CD4-positive, alpha-beta T cell treated with Interleukin-15 for 4 hours (primary cell): Measurements from ENCODE around the gene JAZF1.
"Not testable (repeated sequence)": the region's sequence is repeated elsewhere in the genome, so short reads cannot be mapped to it uniquely, and the experiment has no call there.

Experiments
- DNase-seq: peaks from one replicate; pipeline ENCODE4 v3.0.0-alpha.2; 2020; ENCODE audit warnings: low spot score

The JAZF1 gene

DNA sequence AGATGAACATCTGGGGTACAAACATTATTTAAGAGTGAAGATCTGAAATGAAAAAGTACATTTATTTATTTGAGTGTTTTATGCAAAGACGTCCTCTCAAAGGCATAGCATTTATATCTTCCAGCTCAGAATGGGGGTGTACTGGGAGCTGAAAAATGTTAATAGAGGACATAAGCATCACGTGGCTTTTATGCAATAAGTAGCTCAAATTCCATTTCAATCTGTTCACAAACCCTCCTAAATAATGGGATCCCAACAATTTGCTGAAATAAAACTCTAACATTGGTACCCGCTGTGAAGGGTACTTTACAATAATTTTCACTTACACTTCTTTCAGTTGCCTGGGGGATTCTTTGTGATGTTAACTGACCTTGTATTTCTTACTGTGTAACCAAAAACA lies 268.7 kb downstream of the JAZF1 start:
- no peak for DNase-seq

DNA sequence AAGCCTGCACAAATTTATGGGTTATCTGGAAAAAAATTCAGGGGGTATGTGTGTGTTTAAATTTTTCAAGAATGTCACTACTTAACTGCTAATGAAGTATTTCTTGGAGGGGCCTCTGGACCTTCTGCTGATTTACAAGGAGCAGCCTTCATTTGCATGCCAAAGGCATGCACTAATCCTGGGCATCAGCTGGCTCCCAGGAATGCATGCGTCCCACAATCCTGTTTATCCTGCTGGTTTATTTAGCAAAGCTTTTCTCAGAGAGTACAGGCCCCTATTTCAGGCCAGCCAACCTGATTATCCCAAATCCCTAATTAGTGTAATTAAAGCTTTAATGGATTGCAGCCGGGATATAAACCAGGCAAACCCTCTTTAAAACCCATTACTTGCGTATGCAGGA lies 270.3 kb downstream of the JAZF1 start:
- no peak for DNase-seq

DNA sequence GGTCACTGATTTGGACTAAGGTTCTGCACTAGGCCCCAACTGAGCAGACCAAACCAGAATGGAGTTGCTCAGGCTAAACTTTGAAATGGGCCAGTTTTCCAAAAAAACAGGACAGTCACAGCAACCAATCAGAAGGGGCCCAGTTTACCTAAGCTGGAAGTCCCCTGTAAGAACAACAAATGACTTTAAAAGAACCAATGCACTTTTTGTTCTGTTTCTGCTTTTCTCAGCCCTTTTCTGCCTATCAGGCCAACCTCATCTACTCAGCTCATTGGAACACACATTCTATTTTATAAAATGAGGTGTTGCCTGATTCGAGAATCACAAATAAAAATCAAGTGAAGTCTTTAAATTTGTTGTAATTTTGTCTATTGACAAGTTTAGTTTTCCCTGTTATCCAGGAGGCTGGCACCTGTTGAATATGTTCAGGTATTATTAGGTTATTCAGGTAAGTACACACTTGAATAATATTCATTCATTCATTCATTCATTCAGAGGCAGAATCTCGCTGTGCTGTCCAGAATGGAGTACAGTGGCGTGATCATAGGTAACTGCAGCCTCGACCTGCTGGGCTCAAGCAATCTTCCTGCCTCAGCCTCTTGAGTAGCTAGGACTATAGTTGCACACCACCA lies 271.9 kb downstream of the JAZF1 start:
- no peak for DNase-seq

DNA sequence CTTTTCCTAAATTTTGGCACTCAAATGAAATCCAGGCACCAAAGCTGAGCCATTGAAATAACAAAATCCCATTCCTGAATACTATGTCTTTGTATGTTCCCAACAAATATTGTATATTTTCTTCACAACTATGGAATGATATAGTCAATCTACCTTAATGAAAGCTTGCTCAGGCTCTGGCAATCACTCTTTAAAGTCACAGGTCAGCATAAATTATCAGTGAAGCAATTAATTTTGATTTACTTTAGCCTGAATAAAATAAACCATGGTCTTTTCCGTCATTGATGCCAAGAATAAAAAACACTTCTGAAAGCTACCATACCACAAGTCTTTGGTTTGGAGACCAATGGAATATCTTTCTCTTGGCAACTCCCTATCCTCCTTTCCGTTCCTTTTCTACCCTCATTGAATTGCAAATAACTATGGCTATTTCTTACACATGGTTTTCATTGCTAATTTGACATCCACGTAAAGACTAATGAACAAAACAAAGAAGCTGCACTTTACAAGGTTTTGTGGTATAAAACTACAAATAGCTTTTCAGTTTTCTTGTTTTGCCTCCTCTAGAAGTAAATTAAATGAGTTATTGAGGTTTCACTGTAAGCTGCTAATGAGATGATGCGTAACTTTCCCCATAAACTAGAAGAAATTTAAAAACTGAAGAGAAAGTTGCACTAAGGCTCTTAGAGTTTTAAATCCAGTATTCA lies 274.1 kb downstream of the JAZF1 start:
- DNase-seq: no peak

DNA sequence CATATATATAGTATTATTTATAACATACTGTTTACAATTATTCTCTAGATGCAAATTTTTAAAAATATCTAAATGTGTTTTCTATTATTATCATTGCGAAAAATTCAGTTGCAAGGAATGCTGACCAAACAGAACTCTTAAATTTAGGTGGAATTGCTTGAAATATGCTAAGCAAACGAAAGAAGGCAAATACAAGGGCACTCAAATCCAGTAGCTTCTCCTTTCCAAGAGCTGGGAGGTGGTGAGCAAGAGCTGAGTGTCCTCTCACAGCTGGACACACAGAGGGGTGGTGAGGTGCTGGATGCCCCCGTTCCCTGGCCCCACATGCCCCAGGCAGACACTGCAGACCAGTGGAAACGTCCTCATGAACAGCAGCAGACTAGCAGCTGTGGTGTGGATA lies 274.6 kb downstream of the JAZF1 start:
- no peak for DNase-seq

DNA sequence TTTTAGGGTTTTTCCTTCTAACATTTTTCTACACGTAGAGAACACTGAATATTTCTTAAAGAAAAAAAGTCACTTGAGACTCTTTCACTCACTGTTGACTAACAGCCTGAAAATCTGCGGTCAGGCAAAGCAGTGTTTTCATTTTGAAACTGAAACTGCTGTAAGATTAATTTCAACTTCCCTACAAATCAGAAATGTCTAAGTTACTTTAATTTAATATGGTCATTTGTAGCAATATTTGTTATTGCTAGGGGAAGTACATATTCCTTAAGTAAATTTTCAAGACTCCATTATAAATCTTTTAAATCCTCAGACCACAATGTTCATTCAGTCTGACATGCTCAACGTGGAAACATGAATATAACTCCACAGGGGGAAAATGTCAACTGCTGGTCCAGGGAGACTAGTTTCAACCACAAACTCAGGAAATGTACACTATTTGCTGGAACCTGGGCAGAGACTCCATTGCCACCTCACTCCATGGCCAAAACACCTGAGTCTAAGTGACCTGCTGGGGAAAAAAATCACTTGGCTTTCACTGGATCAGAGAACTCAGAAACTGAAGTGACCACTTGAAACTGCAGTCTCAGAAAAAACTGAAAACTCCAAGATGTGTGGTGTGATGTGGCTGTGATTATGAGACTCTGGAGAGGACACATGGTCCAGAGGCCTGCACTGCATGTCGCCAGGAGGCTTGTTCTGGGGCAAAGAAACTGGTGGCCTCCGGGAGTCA lies 279.4 kb downstream of the JAZF1 start:
- DNase-seq: peak; percentile 51

DNA sequence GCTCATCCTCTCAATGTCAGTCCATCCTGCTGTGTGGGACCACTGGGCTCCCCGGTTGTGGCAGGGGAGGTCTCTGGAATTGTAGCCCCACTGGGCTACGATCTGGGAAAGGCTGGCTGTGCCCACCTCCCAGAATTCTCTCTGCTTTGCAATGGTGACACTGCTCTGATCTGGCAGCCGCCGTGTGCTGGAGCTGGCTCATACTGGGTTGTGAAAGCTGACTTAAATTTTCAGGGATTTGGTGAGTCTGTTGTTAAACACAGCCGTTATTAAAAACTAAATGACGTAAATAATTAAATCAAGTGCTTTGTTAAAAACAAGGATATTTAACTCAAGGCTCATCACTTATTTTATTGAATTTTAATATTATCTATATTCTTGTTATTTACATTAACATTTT lies 280.6 kb downstream of the JAZF1 start:
- DNase-seq: no peak

DNA sequence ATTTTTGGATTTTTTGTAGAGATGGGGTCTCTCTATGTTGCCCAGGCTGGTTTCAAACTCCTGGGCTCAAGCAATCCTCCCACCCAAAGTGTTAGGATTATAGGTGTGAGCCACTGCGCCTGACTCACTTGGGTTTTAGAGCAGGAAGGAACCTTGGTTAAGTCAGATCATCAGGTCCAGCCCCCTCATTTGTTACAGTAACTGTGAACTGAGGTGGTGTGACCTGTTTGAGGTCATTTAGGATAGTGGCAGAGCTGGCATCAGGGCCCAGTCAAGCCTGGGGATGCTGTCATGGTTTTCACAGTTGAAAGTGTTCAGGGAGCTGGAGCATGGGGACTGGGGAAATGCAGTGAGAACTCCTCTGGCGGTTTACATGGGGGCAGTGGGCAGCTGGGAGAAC lies 281.0 kb downstream of the JAZF1 start:
- peak; percentile 14 for DNase-seq

DNA sequence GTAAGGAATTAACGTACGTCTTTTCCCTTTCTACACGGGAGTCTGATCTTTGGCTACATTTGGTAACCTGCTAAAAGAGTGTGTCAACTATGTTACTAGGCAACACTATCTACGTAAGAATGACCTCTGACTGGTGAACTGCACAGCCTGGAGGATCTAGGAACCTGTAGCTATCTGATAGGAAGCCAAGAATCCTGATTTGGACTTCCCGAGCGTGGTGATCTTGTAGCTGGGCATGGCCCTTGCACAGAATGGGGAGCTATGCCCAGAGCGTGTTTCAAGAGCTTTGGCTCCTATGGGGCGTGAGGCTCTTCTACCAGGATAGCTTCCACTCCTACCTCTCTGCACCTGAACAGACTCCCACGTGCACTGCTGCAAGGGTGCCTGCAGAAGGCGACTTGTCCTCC lies 283.2 kb downstream of the JAZF1 start:
- no peak for DNase-seq

DNA sequence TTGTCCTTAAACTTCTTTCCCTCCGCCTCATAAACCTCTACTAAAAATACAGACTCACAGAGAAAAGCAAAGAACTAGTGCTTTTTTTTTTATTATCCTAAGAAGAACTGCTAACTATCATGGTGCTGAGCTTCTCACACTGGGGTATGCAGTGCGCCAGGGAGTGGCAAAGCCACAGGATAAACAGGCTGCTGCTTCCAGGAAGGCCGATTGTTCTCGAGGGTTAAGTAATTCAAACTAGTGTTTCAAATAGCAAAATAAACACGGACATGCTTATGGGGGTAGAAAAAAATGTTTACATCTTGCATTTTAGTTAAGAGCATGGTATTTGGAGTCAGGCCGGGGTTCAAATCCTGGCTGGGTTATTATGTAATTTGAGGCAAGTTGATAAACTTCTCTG lies 283.6 kb downstream of the JAZF1 start:
- no peak for DNase-seq

DNA sequence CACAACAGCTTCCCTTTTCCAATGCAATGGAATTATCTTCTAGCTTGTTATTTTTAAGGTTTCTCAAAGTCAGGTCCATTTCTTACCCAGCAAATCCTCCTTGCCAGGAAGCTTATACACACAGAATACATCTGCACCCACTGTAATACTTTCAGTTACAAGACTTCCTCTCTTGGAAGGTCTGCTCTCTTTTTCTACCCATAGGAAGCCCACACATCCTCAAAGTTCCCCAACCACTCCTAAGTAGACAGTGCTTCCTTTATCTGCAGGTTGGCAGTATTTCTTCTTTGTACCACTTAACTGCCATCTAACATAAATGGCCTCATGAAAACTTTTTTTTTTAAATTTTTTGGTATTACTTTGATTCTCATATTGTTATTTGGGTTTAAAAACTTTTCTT lies 285.0 kb downstream of the JAZF1 start:
- DNase-seq: no peak

DNA sequence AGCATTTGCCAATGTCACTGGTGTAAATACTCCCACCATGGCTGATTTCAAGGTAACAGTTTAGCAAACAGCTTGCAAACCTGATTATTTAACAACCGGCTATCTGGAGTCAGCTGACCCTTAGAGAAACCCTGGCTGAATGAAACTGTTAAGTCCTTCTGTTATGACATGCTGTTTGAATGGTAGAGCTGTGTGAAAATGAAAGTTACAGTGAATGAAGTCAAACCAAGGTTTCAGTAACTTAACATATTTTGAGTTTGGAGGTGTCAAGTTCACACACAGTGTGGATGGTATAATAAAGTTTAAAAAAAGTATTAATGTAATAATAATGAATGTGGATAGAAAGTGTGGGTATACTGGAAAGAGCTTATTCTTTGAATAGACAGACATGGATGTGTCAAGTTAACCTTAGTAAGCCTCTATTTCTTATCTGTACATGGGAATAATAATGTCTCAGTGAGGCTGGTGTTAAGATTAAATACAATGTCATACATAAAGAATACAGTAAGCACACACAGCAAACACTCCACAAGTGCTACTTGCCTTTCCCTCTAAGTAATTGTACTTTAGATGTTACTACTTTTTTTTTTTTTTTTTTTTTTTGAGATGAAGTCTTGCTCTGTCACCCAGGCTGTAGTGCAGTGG lies 290.3 kb downstream of the JAZF1 start:
- DNase-seq: no peak

DNA sequence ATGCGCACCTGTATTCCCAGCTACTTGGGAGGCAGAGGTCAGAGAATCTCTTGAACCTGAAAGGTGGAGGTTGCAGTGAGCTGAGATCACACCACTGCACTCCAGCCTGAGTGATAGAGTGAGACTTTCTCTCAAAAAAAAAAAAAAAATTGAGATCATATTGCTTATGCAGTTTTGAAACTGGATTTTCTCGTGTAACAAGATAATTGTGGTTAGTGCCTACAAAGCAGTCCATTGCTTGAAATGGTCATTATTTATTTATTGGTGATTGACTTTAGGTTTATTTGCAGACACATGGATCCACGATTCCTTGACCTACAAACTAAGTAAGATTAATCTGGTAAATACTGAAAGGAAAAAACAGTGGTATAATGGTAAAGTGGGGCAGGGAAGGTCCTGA lies 290.8 kb downstream of the JAZF1 start:
- no peak for DNase-seq

DNA sequence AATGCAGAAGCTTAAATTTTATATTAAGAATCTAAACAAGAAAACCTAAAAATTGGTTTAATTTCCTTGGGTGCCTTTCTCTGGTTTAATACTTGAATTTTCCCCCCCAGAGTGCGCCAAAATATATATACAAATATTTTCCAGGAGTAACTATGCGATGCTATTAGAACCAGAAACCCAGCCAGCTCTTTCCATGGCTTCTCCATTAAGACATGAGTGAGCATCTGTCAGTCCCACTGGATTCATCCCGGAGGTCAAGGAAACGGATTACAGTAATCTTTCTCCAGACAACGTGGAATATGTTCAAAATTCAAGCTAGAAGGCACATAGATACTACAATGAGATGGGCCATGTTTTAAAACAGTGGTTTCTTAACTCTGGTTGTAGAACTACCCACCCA lies 291.9 kb downstream of the JAZF1 start:
- no peak for DNase-seq

DNA sequence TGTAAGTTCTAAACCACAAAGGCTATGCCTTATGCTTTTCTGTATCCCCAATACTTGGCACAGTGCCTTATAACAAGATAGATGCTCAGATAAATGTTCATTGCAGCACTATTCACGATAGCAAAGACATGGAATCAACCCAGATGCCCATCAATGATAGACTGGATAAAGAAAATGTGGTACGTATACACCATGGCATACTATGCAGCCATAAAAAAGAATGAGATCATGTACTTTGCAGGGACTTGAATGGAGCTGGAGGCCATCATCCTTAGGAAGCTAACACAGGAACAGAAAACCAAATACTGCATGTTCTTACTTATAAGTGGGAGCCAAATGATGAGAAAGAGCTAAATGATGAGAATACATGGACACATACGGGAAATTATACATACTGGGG lies 293.9 kb downstream of the JAZF1 start:
- DNase-seq: not testable (repeated sequence)

DNA sequence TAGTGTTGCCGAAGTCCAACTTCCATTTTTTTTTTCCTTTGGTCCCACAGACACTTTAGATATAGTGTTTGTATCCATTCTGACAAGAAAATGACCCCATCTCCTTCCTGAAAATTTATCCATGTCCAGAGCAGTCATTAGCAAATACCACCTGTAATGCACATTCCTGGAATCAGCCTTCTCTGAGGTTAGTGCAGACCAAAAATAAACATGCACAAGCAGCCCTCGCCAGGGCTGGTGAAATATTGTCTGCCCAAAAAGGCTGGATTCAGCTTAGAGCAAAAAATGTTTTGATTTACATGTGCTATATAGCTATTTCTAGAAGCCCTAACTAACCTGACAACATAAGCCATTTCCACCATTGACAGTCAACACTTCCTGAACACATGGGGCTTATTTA lies 294.9 kb downstream of the JAZF1 start:
- DNase-seq: no peak

DNA sequence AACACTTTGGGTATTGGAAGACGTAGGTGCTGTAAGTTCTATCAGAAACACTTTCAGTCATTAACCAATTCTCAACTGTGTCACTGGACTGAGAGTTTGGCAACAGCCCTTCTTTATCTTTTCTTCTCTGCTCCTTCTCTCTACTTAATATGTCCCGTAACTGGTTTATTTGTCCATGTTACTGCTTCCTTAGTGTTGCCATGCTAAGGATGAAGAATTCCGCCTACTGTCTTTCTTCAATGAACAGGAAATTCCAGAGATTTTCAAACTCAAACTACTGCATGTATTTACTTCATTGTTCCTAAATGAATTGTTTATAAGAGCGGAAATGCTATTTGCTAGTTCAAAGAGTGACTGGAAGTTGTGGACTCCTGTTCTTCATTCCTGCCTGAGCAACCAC lies 296.9 kb downstream of the JAZF1 start:
- no peak for DNase-seq

DNA sequence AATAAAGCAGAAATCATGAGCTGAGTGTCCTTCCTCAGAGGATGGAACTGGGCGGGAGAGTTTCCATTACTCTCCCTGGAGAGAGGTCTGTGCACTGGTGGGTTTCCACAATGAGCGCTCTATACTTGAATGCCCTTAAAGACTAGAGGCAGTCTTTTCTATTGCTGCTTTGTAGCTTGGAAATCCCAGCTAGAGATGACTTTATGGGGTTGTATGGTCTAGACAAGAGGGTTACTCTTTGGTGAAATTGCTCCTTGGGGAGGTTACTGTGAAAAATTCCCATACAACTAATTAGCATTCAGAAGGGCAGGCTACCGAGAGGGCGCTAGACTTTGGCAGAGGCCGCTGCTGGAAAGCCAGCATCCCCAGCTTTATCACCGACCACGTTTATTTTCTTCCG lies 303.8 kb downstream of the JAZF1 start:
- no peak for DNase-seq

DNA sequence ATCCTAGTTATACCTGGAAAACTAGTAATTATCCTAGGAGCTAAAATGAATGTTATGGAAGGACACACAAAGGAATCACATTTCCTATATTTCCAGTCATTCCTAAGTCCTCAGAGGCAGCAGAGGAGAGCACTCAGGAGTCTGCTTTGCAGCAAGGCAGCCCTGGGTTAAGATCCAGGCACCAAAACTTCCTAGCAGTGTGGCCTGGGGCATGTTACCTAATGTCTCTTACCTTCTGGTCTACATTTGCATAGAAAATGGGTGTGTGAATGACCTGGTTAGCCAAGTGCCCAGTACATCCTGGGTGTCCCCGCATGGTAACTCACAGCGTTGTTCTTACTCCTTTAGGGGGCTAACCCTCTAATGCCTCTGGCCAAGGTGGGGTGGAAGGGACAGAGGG lies 304.8 kb downstream of the JAZF1 start:
- no peak for DNase-seq

DNA sequence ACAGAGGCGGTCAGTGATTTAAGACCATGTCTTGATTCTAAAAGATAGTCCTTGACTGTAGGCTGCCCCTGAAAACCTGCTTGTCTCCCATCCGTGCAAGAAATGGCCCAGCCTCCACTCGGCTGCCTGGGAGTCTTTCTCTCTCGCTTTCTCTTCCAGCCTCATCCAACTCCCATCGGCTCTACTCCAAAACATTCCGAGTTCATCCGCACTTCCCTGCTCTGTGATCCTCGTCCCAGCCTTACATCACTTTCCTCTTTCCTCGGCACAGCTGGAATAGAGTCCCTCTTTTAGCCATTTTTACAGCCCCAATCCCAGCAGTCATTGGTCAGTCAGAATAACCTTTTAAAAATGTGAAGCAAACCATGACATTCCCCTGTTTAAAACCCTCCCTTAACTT lies 305.5 kb downstream of the JAZF1 start:
- DNase-seq: no peak

DNA sequence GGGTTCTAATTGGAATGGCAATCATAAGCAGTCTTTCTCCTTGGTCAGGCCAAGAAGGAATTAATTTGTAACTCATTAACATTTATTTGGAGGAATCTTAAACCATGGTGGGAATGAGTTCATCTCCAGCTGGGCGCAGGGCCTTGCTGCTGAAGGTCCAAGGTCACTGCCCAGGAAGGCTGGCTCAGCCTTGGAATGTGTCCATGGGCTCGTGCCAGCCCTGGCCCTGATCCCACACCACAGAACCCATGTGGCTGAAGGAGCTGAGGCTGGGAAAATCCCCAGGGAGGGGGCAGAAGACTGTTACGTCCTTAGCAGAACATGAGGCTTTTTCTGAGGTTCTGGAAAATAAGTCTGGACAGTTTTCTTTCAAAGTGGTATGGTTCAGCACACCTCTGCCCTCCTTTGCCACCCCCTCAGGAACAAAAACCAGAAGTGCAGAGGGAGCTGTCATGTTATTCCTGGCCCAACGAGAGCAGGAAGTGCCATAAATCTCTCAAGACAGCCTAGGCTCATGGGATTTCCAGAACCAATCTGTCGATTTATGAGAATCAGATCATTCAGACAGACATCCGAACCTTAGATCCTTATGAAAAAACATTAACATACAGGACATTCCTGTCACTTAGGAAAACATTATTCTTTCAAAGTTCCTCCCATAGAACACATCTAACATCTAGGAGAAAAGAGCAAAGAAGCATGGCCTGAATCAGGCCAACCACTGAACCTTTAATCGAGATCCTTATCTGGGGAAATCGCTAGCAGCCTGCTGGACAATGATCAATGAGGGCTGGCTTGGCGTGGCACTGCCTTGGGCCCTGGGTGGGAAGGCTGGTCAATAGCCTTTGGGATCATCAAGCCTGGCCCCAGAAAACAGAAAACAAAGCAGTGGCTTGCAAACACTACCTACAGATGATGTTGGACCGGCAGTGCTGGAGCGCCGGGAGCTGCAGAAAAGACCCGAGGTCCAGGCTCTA lies 306.3 kb downstream of the JAZF1 start:
- no peak for DNase-seq
